WTC11 (cell line): ENCODE results near the gene KIF5C. TPM values are rescaled to one million over a fixed set of nuclear protein-coding genes. Genes with fewer than 3 reads are reported as not detected.

Experiments used
- ATAC-seq: fragments of 200-7000 bp; cut with Tn5 transposase; 2 replicates; pipeline ENCODE4 v1.10.0; 2021; ENCODE audit warnings: mild to moderate bottlenecking, moderate library complexity
- CTCF ChIA-PET: fragments of 300-600 bp; sonication (Branson Sonifier 250); formaldehyde crosslinking; loops from one replicate; lab custom pipeline; 2021; ENCODE audit warnings: antibody characterized with exemption; lab: Charles Lee
- POLR2A ChIA-PET: fragments of 350-600 bp; sonication (Branson Sonifier 250); formaldehyde crosslinking; loops from one replicate; lab custom pipeline; 2021; ENCODE audit warnings: antibody characterized with exemption; lab: Charles Lee
- DNase-seq: peaks from one replicate; pipeline ENCODE4 v3.0.0; 2021; ENCODE audit warnings: low spot score
- H3K27ac Mint-ChIP-seq: 2 replicates; pipeline ENCODE4 v1.8.0; 2021; ENCODE audit warnings: mixed read lengths
- H3K27me3 Mint-ChIP-seq: 2 replicates; pipeline ENCODE4 v1.8.0; 2021; ENCODE audit warnings: low read depth, mild to moderate bottlenecking, moderate library complexity, mixed read lengths
- H3K36me3 Mint-ChIP-seq: 2 replicates; pipeline ENCODE4 v1.8.0; 2021; ENCODE audit warnings: mixed read lengths
- H3K4me1 Mint-ChIP-seq: 2 replicates; pipeline ENCODE4 v1.8.0; 2022; ENCODE audit warnings: mixed read lengths
- H3K4me3 Mint-ChIP-seq: 2 replicates; pipeline ENCODE4 v1.8.0; 2021; ENCODE audit warnings: mild to moderate bottlenecking, moderate library complexity, mixed read lengths
- H3K9me3 Mint-ChIP-seq: 2 replicates; pipeline ENCODE4 v1.8.0; 2021; ENCODE audit warnings: mixed read lengths
- AR ChIP-seq: fragments of 250-450 bp; sonication (Bioruptor Pico); IDR thresholded peaks from 2 replicates; pipeline ENCODE4 v1.9.0; 2021; ENCODE audit warnings: mild to moderate bottlenecking
- ATF6 ChIP-seq: sonication (generic); formaldehyde crosslinking; IDR thresholded peaks from 2 replicates; pipeline ENCODE4 v1.8.1; 2023; ENCODE audit warnings: mild to moderate bottlenecking, missing genetic modification reagents
- CBFB ChIP-seq: sonication (generic); formaldehyde crosslinking; IDR thresholded peaks from 2 replicates; pipeline ENCODE4 v1.8.1; 2022; ENCODE audit warnings: mild to moderate bottlenecking, low read depth, missing genetic modification reagents
- CREB1 ChIP-seq: sonication (generic); formaldehyde crosslinking; IDR thresholded peaks from 2 replicates; pipeline ENCODE4 v1.8.0; 2023; ENCODE audit warnings: mild to moderate bottlenecking, missing genetic modification reagents
- ELF4 ChIP-seq: sonication (generic); formaldehyde crosslinking; IDR thresholded peaks from 2 replicates; pipeline ENCODE4 v1.8.1; 2022; ENCODE audit warnings: low read depth, mild to moderate bottlenecking, moderate library complexity, missing genetic modification reagents
- FOXP1 ChIP-seq: sonication (generic); formaldehyde crosslinking; IDR thresholded peaks from 2 replicates; pipeline ENCODE4 v1.8.0; 2022; ENCODE audit warnings: missing genetic modification reagents, mild to moderate bottlenecking, moderate library complexity, borderline replicate concordance
- IRF1 ChIP-seq: sonication (generic); formaldehyde crosslinking; IDR thresholded peaks from 2 replicates; pipeline ENCODE4 v1.8.0; 2023; ENCODE audit warnings: missing genetic modification reagents
- IRF2 ChIP-seq: sonication (generic); formaldehyde crosslinking; IDR thresholded peaks from 2 replicates; pipeline ENCODE4 v1.8.0; 2022; ENCODE audit warnings: low read depth, missing genetic modification reagents, borderline replicate concordance
- NFATC4 ChIP-seq: fragments of 250-450 bp; sonication (Bioruptor Pico); IDR thresholded peaks from 2 replicates; pipeline ENCODE4 v1.9.0; 2021; ENCODE audit warnings: mild to moderate bottlenecking
- NFYB ChIP-seq: sonication (generic); formaldehyde crosslinking; conservative IDR thresholded peaks from 2 replicates; pipeline ENCODE4 v1.8.0; 2022; ENCODE audit warnings: low read depth, missing genetic modification reagents
- NR1H2 ChIP-seq: sonication (generic); formaldehyde crosslinking; IDR thresholded peaks from 2 replicates; pipeline ENCODE4 v1.9.0; 2021; ENCODE audit warnings: mild to moderate bottlenecking, moderate library complexity, missing genetic modification reagents
- OVOL2 ChIP-seq: fragments of 250-450 bp; sonication (Bioruptor Pico); IDR thresholded peaks from 2 replicates; pipeline ENCODE4 v1.9.0; 2021; ENCODE audit warnings: mild to moderate bottlenecking, borderline replicate concordance
- RELA ChIP-seq: sonication (generic); formaldehyde crosslinking; IDR thresholded peaks from 2 replicates; pipeline ENCODE4 v1.8.1; 2022; ENCODE audit warnings: missing genetic modification reagents, mild to moderate bottlenecking, borderline replicate concordance
- ZNF396 ChIP-seq: fragments of 250-450 bp; sonication (Bioruptor Pico); IDR thresholded peaks from 2 replicates; pipeline ENCODE4 v1.8.0; 2021; ENCODE audit warnings: mild to moderate bottlenecking, moderate library complexity, borderline replicate concordance
- ZNF416 ChIP-seq: fragments of 250-450 bp; sonication (Bioruptor Pico); IDR thresholded peaks from 2 replicates; pipeline ENCODE4 v1.9.0; 2021; ENCODE audit warnings: mild to moderate bottlenecking, inconsistent platforms
- total RNA-seq: library from RNA; stranded (reverse); gene quantifications from 3 replicates; pipeline ENCODE4 v1.2.3, GENCODE V29; 2021
- TF ChIP-seq, protein P1 (sequence below): sonication (generic); formaldehyde crosslinking; IDR thresholded peaks from 2 replicates; pipeline ENCODE4 v1.8.1; 2022; ENCODE audit warnings: missing genetic modification reagents, borderline replicate concordance
- TF ChIP-seq, protein P2 (sequence below): fragments of 250-450 bp; sonication (Bioruptor Pico); IDR thresholded peaks from 2 replicates; pipeline ENCODE4 v1.8.0; 2021; ENCODE audit warnings: mild to moderate bottlenecking
- TF ChIP-seq, protein P3 (sequence below): sonication (generic); formaldehyde crosslinking; IDR thresholded peaks from 2 replicates; pipeline ENCODE4 v1.8.1; 2023; ENCODE audit warnings: mild to moderate bottlenecking, missing genetic modification reagents, borderline replicate concordance
- TF ChIP-seq, protein P4 (sequence below): sonication (generic); formaldehyde crosslinking; IDR thresholded peaks from 2 replicates; pipeline ENCODE4 v1.8.0; 2023; ENCODE audit warnings: missing genetic modification reagents, mild to moderate bottlenecking, borderline replicate concordance
- TF ChIP-seq, protein P5 (sequence below): sonication (generic); formaldehyde crosslinking; IDR thresholded peaks from 2 replicates; pipeline ENCODE4 v1.8.1; 2023; ENCODE audit warnings: mild to moderate bottlenecking, missing genetic modification reagents, moderate library complexity

The KIF5C gene
- total RNA-seq, 1 experiment from 2014 or later, result 73.5 TPM

DNA sequence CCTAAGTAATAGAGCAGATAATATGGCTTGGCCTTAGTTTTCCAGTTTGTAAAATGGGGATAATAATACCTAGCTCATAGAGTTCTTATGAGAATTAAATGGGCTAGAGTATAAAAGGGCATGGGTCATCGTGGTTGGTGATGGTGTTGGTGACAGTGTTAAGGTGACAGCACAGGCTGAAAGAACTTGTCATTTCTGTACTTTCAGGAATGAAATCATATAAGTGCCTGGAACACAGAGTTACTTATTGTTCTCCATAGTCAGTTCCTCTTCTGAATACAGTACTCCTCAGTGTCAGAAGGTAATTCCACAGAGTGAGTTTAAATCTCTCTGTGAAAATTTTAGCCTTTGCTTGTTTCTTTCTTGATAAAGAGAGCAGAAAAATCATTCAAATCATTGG is 42.4 kb downstream of the KIF5C start:
- peaks cover 20% of the 10 kb centered on the region for H3K9me3 Mint-ChIP-seq
- TF ChIP-seq, protein P1, sequence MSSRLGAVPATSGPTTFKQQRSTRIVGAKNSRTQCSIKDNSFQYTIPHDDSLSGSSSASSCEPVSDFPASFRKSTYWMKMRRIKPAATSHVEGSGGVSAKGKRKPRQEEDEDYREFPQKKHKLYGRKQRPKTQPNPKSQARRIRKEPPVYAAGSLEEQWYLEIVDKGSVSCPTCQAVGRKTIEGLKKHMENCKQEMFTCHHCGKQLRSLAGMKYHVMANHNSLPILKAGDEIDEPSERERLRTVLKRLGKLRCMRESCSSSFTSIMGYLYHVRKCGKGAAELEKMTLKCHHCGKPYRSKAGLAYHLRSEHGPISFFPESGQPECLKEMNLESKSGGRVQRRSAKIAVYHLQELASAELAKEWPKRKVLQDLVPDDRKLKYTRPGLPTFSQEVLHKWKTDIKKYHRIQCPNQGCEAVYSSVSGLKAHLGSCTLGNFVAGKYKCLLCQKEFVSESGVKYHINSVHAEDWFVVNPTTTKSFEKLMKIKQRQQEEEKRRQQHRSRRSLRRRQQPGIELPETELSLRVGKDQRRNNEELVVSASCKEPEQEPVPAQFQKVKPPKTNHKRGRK (CRISPR knock-in tag), result no peak
- no peak for TF ChIP-seq IRF2 (CRISPR knock-in tag)
- TF ChIP-seq CREB1 (CRISPR knock-in tag), result no peak
- TF ChIP-seq NFYB (CRISPR knock-in tag), result no peak
- no peak for TF ChIP-seq NR1H2 (CRISPR knock-in tag)
- no peak for TF ChIP-seq CBFB (CRISPR knock-in tag)
- no peak for TF ChIP-seq ZNF416 (CRISPR knock-in tag)
- TF ChIP-seq ELF4 (CRISPR knock-in tag), result no peak
- no peak for TF ChIP-seq RELA (CRISPR knock-in tag)
- no peak for TF ChIP-seq OVOL2 (CRISPR knock-in tag)
- TF ChIP-seq, protein P2, sequence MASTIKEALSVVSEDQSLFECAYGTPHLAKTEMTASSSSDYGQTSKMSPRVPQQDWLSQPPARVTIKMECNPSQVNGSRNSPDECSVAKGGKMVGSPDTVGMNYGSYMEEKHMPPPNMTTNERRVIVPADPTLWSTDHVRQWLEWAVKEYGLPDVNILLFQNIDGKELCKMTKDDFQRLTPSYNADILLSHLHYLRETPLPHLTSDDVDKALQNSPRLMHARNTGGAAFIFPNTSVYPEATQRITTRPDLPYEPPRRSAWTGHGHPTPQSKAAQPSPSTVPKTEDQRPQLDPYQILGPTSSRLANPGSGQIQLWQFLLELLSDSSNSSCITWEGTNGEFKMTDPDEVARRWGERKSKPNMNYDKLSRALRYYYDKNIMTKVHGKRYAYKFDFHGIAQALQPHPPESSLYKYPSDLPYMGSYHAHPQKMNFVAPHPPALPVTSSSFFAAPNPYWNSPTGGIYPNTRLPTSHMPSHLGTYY (CRISPR knock-in tag), result no peak
- no peak for TF ChIP-seq NFATC4 (CRISPR knock-in tag)
- no peak for TF ChIP-seq IRF1 (CRISPR knock-in tag)
- TF ChIP-seq FOXP1, result no peak
- TF ChIP-seq, protein P3, sequence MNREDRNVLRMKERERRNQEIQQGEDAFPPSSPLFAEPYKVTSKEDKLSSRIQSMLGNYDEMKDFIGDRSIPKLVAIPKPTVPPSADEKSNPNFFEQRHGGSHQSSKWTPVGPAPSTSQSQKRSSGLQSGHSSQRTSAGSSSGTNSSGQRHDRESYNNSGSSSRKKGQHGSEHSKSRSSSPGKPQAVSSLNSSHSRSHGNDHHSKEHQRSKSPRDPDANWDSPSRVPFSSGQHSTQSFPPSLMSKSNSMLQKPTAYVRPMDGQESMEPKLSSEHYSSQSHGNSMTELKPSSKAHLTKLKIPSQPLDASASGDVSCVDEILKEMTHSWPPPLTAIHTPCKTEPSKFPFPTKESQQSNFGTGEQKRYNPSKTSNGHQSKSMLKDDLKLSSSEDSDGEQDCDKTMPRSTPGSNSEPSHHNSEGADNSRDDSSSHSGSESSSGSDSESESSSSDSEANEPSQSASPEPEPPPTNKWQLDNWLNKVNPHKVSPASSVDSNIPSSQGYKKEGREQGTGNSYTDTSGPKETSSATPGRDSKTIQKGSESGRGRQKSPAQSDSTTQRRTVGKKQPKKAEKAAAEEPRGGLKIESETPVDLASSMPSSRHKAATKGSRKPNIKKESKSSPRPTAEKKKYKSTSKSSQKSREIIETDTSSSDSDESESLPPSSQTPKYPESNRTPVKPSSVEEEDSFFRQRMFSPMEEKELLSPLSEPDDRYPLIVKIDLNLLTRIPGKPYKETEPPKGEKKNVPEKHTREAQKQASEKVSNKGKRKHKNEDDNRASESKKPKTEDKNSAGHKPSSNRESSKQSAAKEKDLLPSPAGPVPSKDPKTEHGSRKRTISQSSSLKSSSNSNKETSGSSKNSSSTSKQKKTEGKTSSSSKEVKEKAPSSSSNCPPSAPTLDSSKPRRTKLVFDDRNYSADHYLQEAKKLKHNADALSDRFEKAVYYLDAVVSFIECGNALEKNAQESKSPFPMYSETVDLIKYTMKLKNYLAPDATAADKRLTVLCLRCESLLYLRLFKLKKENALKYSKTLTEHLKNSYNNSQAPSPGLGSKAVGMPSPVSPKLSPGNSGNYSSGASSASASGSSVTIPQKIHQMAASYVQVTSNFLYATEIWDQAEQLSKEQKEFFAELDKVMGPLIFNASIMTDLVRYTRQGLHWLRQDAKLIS (CRISPR knock-in tag), result no peak
- no peak for TF ChIP-seq AR (CRISPR knock-in tag)
- TF ChIP-seq, protein P4, sequence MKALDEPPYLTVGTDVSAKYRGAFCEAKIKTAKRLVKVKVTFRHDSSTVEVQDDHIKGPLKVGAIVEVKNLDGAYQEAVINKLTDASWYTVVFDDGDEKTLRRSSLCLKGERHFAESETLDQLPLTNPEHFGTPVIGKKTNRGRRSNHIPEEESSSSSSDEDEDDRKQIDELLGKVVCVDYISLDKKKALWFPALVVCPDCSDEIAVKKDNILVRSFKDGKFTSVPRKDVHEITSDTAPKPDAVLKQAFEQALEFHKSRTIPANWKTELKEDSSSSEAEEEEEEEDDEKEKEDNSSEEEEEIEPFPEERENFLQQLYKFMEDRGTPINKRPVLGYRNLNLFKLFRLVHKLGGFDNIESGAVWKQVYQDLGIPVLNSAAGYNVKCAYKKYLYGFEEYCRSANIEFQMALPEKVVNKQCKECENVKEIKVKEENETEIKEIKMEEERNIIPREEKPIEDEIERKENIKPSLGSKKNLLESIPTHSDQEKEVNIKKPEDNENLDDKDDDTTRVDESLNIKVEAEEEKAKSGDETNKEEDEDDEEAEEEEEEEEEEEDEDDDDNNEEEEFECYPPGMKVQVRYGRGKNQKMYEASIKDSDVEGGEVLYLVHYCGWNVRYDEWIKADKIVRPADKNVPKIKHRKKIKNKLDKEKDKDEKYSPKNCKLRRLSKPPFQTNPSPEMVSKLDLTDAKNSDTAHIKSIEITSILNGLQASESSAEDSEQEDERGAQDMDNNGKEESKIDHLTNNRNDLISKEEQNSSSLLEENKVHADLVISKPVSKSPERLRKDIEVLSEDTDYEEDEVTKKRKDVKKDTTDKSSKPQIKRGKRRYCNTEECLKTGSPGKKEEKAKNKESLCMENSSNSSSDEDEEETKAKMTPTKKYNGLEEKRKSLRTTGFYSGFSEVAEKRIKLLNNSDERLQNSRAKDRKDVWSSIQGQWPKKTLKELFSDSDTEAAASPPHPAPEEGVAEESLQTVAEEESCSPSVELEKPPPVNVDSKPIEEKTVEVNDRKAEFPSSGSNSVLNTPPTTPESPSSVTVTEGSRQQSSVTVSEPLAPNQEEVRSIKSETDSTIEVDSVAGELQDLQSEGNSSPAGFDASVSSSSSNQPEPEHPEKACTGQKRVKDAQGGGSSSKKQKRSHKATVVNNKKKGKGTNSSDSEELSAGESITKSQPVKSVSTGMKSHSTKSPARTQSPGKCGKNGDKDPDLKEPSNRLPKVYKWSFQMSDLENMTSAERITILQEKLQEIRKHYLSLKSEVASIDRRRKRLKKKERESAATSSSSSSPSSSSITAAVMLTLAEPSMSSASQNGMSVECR (CRISPR knock-in tag), result no peak
- TF ChIP-seq, protein P5, sequence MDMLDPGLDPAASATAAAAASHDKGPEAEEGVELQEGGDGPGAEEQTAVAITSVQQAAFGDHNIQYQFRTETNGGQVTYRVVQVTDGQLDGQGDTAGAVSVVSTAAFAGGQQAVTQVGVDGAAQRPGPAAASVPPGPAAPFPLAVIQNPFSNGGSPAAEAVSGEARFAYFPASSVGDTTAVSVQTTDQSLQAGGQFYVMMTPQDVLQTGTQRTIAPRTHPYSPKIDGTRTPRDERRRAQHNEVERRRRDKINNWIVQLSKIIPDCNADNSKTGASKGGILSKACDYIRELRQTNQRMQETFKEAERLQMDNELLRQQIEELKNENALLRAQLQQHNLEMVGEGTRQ (CRISPR knock-in tag), result no peak
- no peak for TF ChIP-seq ZNF396 (CRISPR knock-in tag)
- no peak for TF ChIP-seq ATF6 (CRISPR knock-in tag)
- TF ChIP-seq, all 79 proteins: peak for 0
- Mint-ChIP-seq H3K36me3 (peaks cover 17% of the 10 kb centered on the region), H3K27me3 (no peaks in the 10 kb centered on the region; the same call in 1 of the 2 replicates), H3K4me1 (peaks cover 32% of the 10 kb centered on the region), H3K27ac (no peak overlapping the region), H3K4me3 (no peak overlapping the region)
- CTCF ChIA-PET, result interaction anchor here (2.2 kb wide), 1 partner anchor 10 kb away, joined by 6 read pairs; no protein-coding TSS in a partner anchor
- DNase-seq, result no peak
- POLR2A ChIA-PET, result no interaction called here
- no peak for ATAC-seq
